Erythroblast (primary cell): Measurements from ENCODE around the gene DRC3.

Experiments
- GATA1 ChIP-seq: IDR thresholded peaks from 2 replicates; pipeline ENCODE4 v1.6.1; 2011; ENCODE audit warnings: low read depth, mild to moderate bottlenecking, control low read depth, low read length, moderate library complexity
- POLR2A ChIP-seq: IDR thresholded peaks from 2 replicates; pipeline ENCODE4 v1.6.1; 2011; ENCODE audit warnings: mild to moderate bottlenecking, low read length

DNA sequence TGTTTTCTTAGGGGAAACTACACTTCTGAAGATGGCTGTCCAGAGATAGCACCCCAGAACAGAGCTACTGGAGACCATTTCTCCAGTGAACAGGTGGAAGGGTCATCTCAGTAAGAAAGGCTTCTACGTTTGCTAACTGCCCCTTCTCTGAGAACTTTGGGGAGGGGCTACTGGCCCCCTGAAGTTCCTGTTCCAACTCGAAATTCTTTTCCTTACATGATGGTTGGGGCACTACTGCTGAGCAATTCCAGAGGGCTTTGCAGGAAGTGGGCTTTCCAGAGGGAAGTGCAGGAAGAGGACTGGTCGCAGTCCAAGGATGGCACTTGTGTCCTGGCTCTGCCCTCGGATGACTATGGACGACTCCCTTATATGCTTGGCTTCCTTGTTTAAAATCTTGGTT is 31.6 kb upstream of the DRC3 start:
- no peak for TF ChIP-seq POLR2A
- TF ChIP-seq GATA1, result no peak
